Lung (tissue), 12 donors: ENCODE measurements around the gene S100PBP. TPM values are rescaled to one million over a fixed set of nuclear protein-coding genes. Genes with fewer than 3 reads are reported as not detected.

Experiments
- ATAC-seq: fragments of 200-7000 bp; cut with Tn5 transposase; one replicate; pipeline ENCODE4 v1.9.1; 2020; ENCODE audit warnings: moderate number of reproducible peaks; ENCODE audit not compliant: insufficient read depth, low FRiP score
- DNase-seq, 3 donors: peaks; one replicate each; pipeline ENCODE4 v3.0.0-alpha.2; 2013 to 2017
- H3K27ac ChIP-seq, 2 donors: one replicate each; pipeline ENCODE4 v1.5.1; 2013; ENCODE audit warnings: mild to moderate bottlenecking in 2 of 2, moderate library complexity in 2 of 2, control low read depth in 1 of 2, inconsistent platforms in 1 of 2, low read depth in 1 of 2, low read length in 1 of 2
- H3K27me3 ChIP-seq, 3 donors: one replicate each; pipeline ENCODE4 v1.5.1; 2013; ENCODE audit warnings: low read length in 2 of 3; ENCODE audit not compliant: control insufficient read depth in 3 of 3, insufficient read depth in 3 of 3
- H3K36me3 ChIP-seq, 4 donors: one replicate each; pipeline ENCODE4 v1.5.1; 2013; ENCODE audit warnings: low read length in 4 of 4, mild to moderate bottlenecking in 1 of 4, moderate library complexity in 1 of 4; ENCODE audit not compliant: control insufficient read depth in 4 of 4, insufficient read depth in 4 of 4
- H3K4me1 ChIP-seq, 5 donors: one replicate each; pipeline ENCODE4 v1.5.1; 2013; ENCODE audit warnings: low read length in 5 of 5, mild to moderate bottlenecking in 2 of 5, moderate library complexity in 1 of 5; ENCODE audit not compliant: control insufficient read depth in 5 of 5, insufficient read depth in 5 of 5
- H3K4me3 ChIP-seq: one replicate; pipeline ENCODE4 v1.5.1; 2013; ENCODE audit warnings: mild to moderate bottlenecking, control low read depth, moderate library complexity
- H3K9ac ChIP-seq, 2 donors: one replicate each; pipeline ENCODE4 v1.5.1; 2013; ENCODE audit warnings: low read length in 2 of 2, control low read depth in 1 of 2; ENCODE audit not compliant: insufficient read depth in 1 of 2
- H3K9me3 ChIP-seq, 4 donors: one replicate each; pipeline ENCODE4 v1.5.1; 2013; ENCODE audit warnings: low read length in 3 of 4, mild to moderate bottlenecking in 1 of 4, moderate library complexity in 1 of 4; ENCODE audit not compliant: control insufficient read depth in 4 of 4, insufficient read depth in 3 of 4
- CTCF ChIP-seq: IDR thresholded peaks from 2 replicates; pipeline ENCODE4 v1.5.1; 2012; ENCODE audit warnings: mild to moderate bottlenecking; ENCODE audit errors: control extremely low read depth, extremely low read depth
- WGBS, 2 donors: extraction: QIAGEN DNeasy Blood & Tissue Kit; methylation state at CpG; one replicate each; pipeline ENCODE4 v1.1.7; 2013; 5-methylcytosine and 5-hydroxymethylcytosine counted together
- polyA plus RNA-seq, 2 donors: library from polyadenylated mRNA; stranded (reverse); fragments of 200-250 nt; gene quantifications; one replicate each; pipeline ENCODE4 v1.2.1, GENCODE V29; 2013
- total RNA-seq, 2 donors: library from RNA; depleted of rRNA in 1 of 2; stranded (reverse); fragments of >200 nt in 1 of 2; gene quantifications; one replicate each; pipeline ENCODE4 v1.2.1, GENCODE V29; 2014 to 2021
- donor health status: control.
- donor health status: control.
- donor health status: Bipolar disorder and iron deficiency.
- donor health status: healthy.
- donor health status: DM: yes; HTN: yes; CAD: no.

S100PBP gene
- total and polyA plus RNA-seq, 4 donors: 7.4 to 56.6 (median 20.9) TPM

GRCh38 chr1:32848354-32849063 lies 31.1 kb downstream of the S100PBP start:
- TF ChIP-seq CTCF: no peak
- no peak overlapping the region for H3K4me3 ChIP-seq
- no peaks in the 10 kb centered on the region for H3K4me1 ChIP-seq
- no peak for ATAC-seq
- H3K27me3 ChIP-seq: no peaks in the 10 kb centered on the region
- no peak overlapping the region for H3K9ac ChIP-seq
- 49 to 50% methylated on average over 2 of the region's 2 CpGs for WGBS, 2 donors
- peaks cover 10 to 32% (median 15%) of the 10 kb centered on the region in 4 donors for H3K36me3 ChIP-seq
- no peaks in the 10 kb centered on the region for H3K9me3 ChIP-seq
- DNase-seq: no peak
- H3K27ac ChIP-seq: no peak overlapping the region

- Histone ChIP-seq H3K36me3 (peaks cover 7 to 41% (median 23%) of the 10 kb centered on the region in 4 donors), H3K9me3 (no peaks in the 10 kb centered on the region), H3K27me3 (no peaks in the 10 kb centered on the region), H3K4me1 (peaks cover 0 to 2% (median 0%) of the 10 kb centered on the region in 5 donors), H3K9ac (no peak overlapping the region), H3K4me3 (no peak overlapping the region), H3K27ac (no peak overlapping the region)
- DNase-seq (no peak), ATAC-seq (no peak)
- WGBS, 2 donors: 95% methylated on average over 13 of the region's 13 CpGs
- no peak for TF ChIP-seq CTCF
These were observed 38.6 kb downstream of the S100PBP start for GRCh38 chr1:32855861-32856617.

- no peaks in the 10 kb centered on the region for H3K9me3 ChIP-seq
- ATAC-seq (no peak), DNase-seq (no peak)
- no peak for TF ChIP-seq CTCF
- no peak overlapping the region for H3K27ac ChIP-seq
- H3K4me1 ChIP-seq: peaks cover 0 to 2% (median 0%) of the 10 kb centered on the region in 5 donors
- H3K36me3 ChIP-seq: peaks cover 7 to 28% (median 20%) of the 10 kb centered on the region in 4 donors
- no peak overlapping the region for H3K4me3 ChIP-seq
- no peaks in the 10 kb centered on the region for H3K27me3 ChIP-seq
- H3K9ac ChIP-seq: no peak overlapping the region
- WGBS, 2 donors: 98 to 99% methylated on average over 2 of the region's 2 CpGs
These were observed 40.7 kb downstream of the S100PBP start for GRCh38 chr1:32858136-32858535.
